ENCODE data around the gene AMOTL2. TPM values are rescaled to one million over a fixed set of nuclear protein-coding genes. Genes with fewer than 3 reads are reported as not detected.

The AMOTL2 gene
- total RNA-seq, 1 donor, result 65.0 TPM

DNA sequence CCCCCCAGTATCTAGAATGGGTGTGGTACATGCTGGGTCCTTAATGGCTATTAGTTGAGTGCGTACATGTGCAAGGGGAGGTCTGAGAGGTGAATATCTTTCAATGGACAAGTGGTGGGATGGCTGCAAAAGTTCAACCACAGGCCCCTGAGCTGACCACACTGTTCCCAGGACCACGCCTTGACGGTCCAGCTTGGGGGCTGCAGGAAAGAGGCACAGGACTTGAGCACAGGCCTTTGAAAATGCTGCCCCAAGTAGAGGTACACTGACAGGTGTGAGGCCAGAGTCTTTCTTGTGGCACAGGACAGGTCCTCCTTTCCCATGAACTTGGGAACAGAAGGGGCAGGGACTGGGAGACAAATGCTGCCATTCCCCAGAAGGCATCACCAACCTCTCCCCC is 24.0 kb downstream of the AMOTL2 start:
- no peak for DNase-seq (ENCODE audit: low read depth)
- no peak overlapping the region for H3K4me3 ChIP-seq (ENCODE audit: low read depth, low read length)

DNA sequence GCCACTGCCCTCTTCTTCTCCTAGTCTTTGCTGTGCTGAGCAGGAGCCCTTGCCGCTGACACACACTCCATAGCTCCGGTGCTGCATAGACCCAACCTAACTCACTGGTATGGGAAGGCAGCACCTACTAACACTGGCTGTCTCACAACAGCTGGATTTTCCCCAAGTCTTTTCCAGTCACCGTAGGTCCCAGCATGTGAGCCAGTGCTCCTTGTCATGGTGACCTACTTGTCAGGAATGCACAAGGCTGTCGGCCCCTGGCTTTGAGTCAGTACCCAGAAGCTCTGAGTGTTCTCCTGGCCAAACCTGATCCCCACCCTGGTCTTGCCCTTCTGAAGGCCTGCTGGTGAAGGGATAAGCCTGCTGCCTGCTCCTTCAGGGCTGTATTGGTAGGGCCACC is 25.7 kb downstream of the AMOTL2 start:
- DNase-seq (ENCODE audit: low read depth), result peak; percentile 65
- H3K4me3 ChIP-seq (ENCODE audit: low read depth, low read length), result no peak overlapping the region
- TF ChIP-seq CTCF (IDR thresholded peaks at IDR 0.05; ENCODE audit: insufficient read depth, low read length), result no peak

More for the DNA sequence above, 24.0 kb downstream of the AMOTL2 start:
- TF ChIP-seq CTCF (IDR thresholded peaks at IDR 0.05; ENCODE audit: insufficient read depth, low read length), result no peak

DNA sequence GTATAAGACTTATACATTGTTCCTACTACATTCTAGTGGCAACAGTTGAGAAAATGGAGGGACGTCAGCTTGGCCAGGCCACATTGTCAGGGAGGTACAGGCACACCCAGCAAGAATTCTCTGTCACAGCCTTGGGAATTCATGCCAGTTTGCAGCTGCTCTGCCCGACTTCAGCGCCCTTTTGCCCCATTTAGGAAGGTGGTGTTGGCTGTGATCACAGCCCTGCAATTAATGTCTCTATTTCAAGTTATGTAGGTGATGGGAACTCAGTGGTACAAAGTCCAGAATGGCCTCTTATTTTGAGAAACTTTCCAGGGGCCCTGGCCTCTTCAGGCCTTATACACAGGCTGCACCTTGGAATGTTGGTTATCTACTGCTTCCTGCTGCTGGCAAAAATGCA is 26.7 kb downstream of the AMOTL2 start:
- H3K4me3 ChIP-seq (ENCODE audit: low read depth, low read length), result no peak overlapping the region
- no peak for TF ChIP-seq CTCF (IDR thresholded peaks at IDR 0.05; ENCODE audit: insufficient read depth, low read length)
- DNase-seq (ENCODE audit: low read depth), result no peak

- peak; percentile 49 for DNase-seq (ENCODE audit: low read depth)
- H3K4me3 ChIP-seq (ENCODE audit: low read depth, low read length), result no peak overlapping the region
- TF ChIP-seq CTCF (IDR thresholded peaks at IDR 0.05; ENCODE audit: insufficient read depth, low read length), result no peak
Measured at GRCh38 chr3:134346744-134347143, 27.5 kb downstream of the AMOTL2 start.

GRCh38 chr3:134345202-134345601 is 29.0 kb downstream of the AMOTL2 start:
- TF ChIP-seq CTCF (IDR thresholded peaks at IDR 0.05; ENCODE audit: insufficient read depth, low read length), result no peak
- H3K4me3 ChIP-seq (ENCODE audit: low read depth, low read length), result no peak overlapping the region
- DNase-seq (ENCODE audit: low read depth), result no peak

DNA sequence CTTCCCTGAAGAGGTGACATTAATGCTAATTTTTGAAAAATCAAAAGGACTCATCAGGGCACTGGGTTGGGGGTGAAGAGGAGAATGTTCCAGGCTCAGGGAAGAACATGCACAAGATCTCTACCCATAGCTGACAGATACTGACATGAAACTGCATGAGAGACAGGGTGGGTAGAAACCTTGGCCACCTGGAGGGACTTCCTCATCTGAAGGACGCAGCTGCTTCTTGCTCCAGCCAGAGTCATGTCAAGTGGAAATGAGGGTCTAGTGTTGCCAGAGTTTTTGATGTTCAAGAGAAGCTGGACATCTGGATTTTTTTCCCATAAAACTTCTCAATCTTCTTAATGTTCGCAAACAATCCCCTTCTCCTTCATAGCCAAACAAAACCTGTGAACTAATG is 29.7 kb downstream of the AMOTL2 start:
- no peak for DNase-seq (ENCODE audit: low read depth)
- H3K4me3 ChIP-seq (ENCODE audit: low read depth, low read length), result no peak overlapping the region
- TF ChIP-seq CTCF (IDR thresholded peaks at IDR 0.05; ENCODE audit: insufficient read depth, low read length), result no peak

- H3K4me3 ChIP-seq (ENCODE audit: low read depth, low read length), result no peak overlapping the region
- DNase-seq (ENCODE audit: low read depth), result no peak
- TF ChIP-seq CTCF (IDR thresholded peaks at IDR 0.05; ENCODE audit: insufficient read depth, low read length), result no peak
Measured at GRCh38 chr3:134342259-134342658, 32.0 kb downstream of the AMOTL2 start.
